GM23338 (cell line): ENCODE measurements around the gene ZNF292. TPM values are rescaled to one million over a fixed set of nuclear protein-coding genes. Genes with fewer than 3 reads are reported as not detected.

Experiments
- ATAC-seq: fragments of 200-7000 bp; cut with Tn5 transposase; 3 replicates; pipeline ENCODE4 v1.9.1; 2020
- DNase-seq: peaks from one replicate; pipeline ENCODE4 v3.0.0-alpha.2; 2015; ENCODE audit warnings: low spot score
- H2AFZ ChIP-seq: fragments of 200-600 bp; sonication (generic); 2 replicates; pipeline ENCODE4 v1.8.0; 2016; ENCODE audit warnings: antibody characterized with exemption, mild to moderate bottlenecking, moderate library complexity
- H3F3A ChIP-seq: fragments of 200-600 bp; sonication (generic); replicated peaks from 2 replicates; pipeline ENCODE4 v1.8.0; 2017; ENCODE audit warnings: antibody characterized with exemption, mixed run types, low read depth
- H3K27ac ChIP-seq: fragments of 200-600 bp; sonication (generic); 2 replicates; pipeline ENCODE4 v1.6.1; 2016; ENCODE audit warnings: low read depth
- H3K27me3 ChIP-seq: fragments of 200-600 bp; sonication (generic); 2 replicates; pipeline ENCODE4 v1.8.0; 2016; ENCODE audit warnings: mild to moderate bottlenecking, mixed run types, moderate library complexity; ENCODE audit not compliant: insufficient read depth
- H3K36me3 ChIP-seq: fragments of 200-600 bp; sonication (generic); 2 replicates; pipeline ENCODE4 v1.8.0; 2016; ENCODE audit warnings: mild to moderate bottlenecking; ENCODE audit not compliant: insufficient read depth
- H3K4me1 ChIP-seq: fragments of 200-600 bp; sonication (generic); 2 replicates; pipeline ENCODE4 v1.8.0; 2016; ENCODE audit warnings: mild to moderate bottlenecking, moderate library complexity; ENCODE audit not compliant: insufficient read depth
- H3K4me2 ChIP-seq: fragments of 200-600 bp; sonication (generic); 2 replicates; pipeline ENCODE4 v1.7.1; 2017; ENCODE audit warnings: mixed run types
- H3K4me3 ChIP-seq: fragments of 200-600 bp; sonication (generic); 2 replicates; pipeline ENCODE4 v1.6.1; 2016; ENCODE audit warnings: mixed run types
- H3K79me2 ChIP-seq: fragments of 200-600 bp; sonication (generic); replicated peaks from 2 replicates; pipeline ENCODE4 v1.8.0; 2017; ENCODE audit warnings: mild to moderate bottlenecking; ENCODE audit not compliant: insufficient read depth
- H3K9me2 ChIP-seq: fragments of 200-600 bp; sonication (generic); 2 replicates; pipeline ENCODE4 v1.8.0; 2017; ENCODE audit not compliant: insufficient read depth
- H4K20me1 ChIP-seq: fragments of 200-600 bp; sonication (generic); replicated peaks from 2 replicates; pipeline ENCODE4 v1.8.0; 2017; ENCODE audit warnings: mild to moderate bottlenecking; ENCODE audit not compliant: insufficient read depth
- H3K27ac Mint-ChIP-seq: 2 replicates; pipeline ENCODE4 v1.8.0; 2020; ENCODE audit warnings: inconsistent platforms, mild to moderate bottlenecking, moderate library complexity, mixed read lengths
- H3K27me3 Mint-ChIP-seq: 3 replicates; pipeline ENCODE4 v1.8.0; 2022; ENCODE audit warnings: low read depth, mild to moderate bottlenecking, moderate library complexity, mixed read lengths, inconsistent platforms; ENCODE audit not compliant: insufficient read depth, poor library complexity
- H3K36me3 Mint-ChIP-seq: 3 replicates; pipeline ENCODE4 v1.8.0; 2021; ENCODE audit warnings: low read depth, mild to moderate bottlenecking, inconsistent platforms, moderate library complexity, mixed read lengths
- H3K4me1 Mint-ChIP-seq: 3 replicates; pipeline ENCODE4 v1.8.0; 2020; ENCODE audit warnings: mild to moderate bottlenecking, inconsistent platforms, mixed read lengths
- H3K4me3 Mint-ChIP-seq: 3 replicates; pipeline ENCODE4 v1.8.0; 2021; ENCODE audit warnings: moderate library complexity, mild to moderate bottlenecking, inconsistent platforms, mixed read lengths
- H3K9me3 Mint-ChIP-seq: 3 replicates; pipeline ENCODE4 v1.8.0; 2020; ENCODE audit warnings: moderate library complexity, mild to moderate bottlenecking, inconsistent platforms, mixed read lengths
- CREB1 ChIP-seq: fragments of 250-450 bp; sonication (Bioruptor Pico); IDR thresholded peaks from 2 replicates; pipeline ENCODE4 v1.5.0; 2020; ENCODE audit warnings: low read depth, mild to moderate bottlenecking, moderate library complexity
- CTCF ChIP-seq, 2 experiments: fragments of 200-600 bp in 1 of 2; sonication (generic) in 1 of 2; conservative IDR thresholded peaks; 2 replicates each; pipeline versions ENCODE4 v1.5.1 to v1.6.1; 2016 to 2017; ENCODE audit warnings: antibody characterized with exemption in 2 of 2, low read depth in 2 of 2, mild to moderate bottlenecking in 2 of 2, moderate library complexity in 1 of 2
- ETS1 ChIP-seq: IDR thresholded peaks from 2 replicates; pipeline ENCODE4 v1.6.1; 2016; ENCODE audit warnings: antibody characterized with exemption
- EZH2 ChIP-seq: fragments of 200-600 bp; sonication (generic); IDR thresholded peaks from one replicate; pipeline ENCODE4 v1.8.0; 2017; ENCODE audit warnings: antibody characterized with exemption, mild to moderate bottlenecking, low read depth; ENCODE audit not compliant: unreplicated experiment
- EZH2phosphoT487 ChIP-seq: fragments of 200-600 bp; sonication (generic); IDR thresholded peaks from one replicate; pipeline ENCODE4 v1.8.1; 2018; ENCODE audit warnings: antibody characterized with exemption; ENCODE audit not compliant: unreplicated experiment
- JUNB ChIP-seq: IDR thresholded peaks from one replicate; pipeline ENCODE4 v1.6.1; 2016; ENCODE audit warnings: antibody characterized with exemption; ENCODE audit not compliant: unreplicated experiment
- NANOG ChIP-seq: IDR thresholded peaks from 2 replicates; pipeline ENCODE4 v1.6.1; 2016; ENCODE audit warnings: antibody characterized with exemption, borderline replicate concordance
- POLR2AphosphoS5 ChIP-seq: IDR thresholded peaks from 2 replicates; pipeline ENCODE4 v1.6.1; 2016; ENCODE audit warnings: antibody characterized with exemption, low read depth
- REST ChIP-seq: IDR thresholded peaks from one replicate; pipeline ENCODE4 v1.6.1; 2018; ENCODE audit warnings: antibody characterized with exemption; ENCODE audit not compliant: unreplicated experiment
- STAT1 ChIP-seq: IDR thresholded peaks from one replicate; pipeline ENCODE4 v1.6.1; 2016; ENCODE audit warnings: antibody characterized with exemption; ENCODE audit not compliant: unreplicated experiment
- ZNF114 ChIP-seq: fragments of 250-450 bp; sonication (Bioruptor Pico); IDR thresholded peaks from 2 replicates; pipeline ENCODE4 v1.5.0; 2020; ENCODE audit warnings: mild to moderate bottlenecking, moderate library complexity
- ZNF331 ChIP-seq: fragments of 250-450 bp; sonication (Bioruptor Pico); IDR thresholded peaks from 2 replicates; pipeline ENCODE4 v1.5.0; 2020; ENCODE audit warnings: low read depth, mild to moderate bottlenecking, moderate library complexity
- ZNF462 ChIP-seq: fragments of 250-450 bp; sonication (Bioruptor Pico); IDR thresholded peaks from 2 replicates; pipeline ENCODE4 v1.5.0; 2020; ENCODE audit warnings: mild to moderate bottlenecking, moderate library complexity
- polyA plus RNA-seq: library from polyadenylated mRNA; unstranded; fragments of >200 nt; fragmentation: Nextera tagmentation; extraction: Ambion mirVana; gene quantifications from 2 replicates; pipeline ENCODE4 v1.2.1, GENCODE V29; 2016
- total RNA-seq: library from RNA; depleted of rRNA; stranded (reverse); fragments of >200 nt; shearing (Covaris generic); gene quantifications from 2 replicates; pipeline ENCODE4 v1.2.3, GENCODE V29; 2014

ZNF292 gene
- total and polyA plus RNA-seq, 2 experiments from 2014 or later = 45.7 to 67.9 TPM

- 0 out of 2 replicates have a peak, but pooled peaks cover 4% of the 10 kb centered on the region for H3F3A ChIP-seq
- H3K27me3 Mint-ChIP-seq = peaks cover 24% of the 10 kb centered on the region
- TF ChIP-seq JUNB (no peak), STAT1 (no peak), CTCF (conservative IDR thresholded peaks at IDR 0.05; ENCODE audit: low read depth in 2 of 2) (no peak), ETS1 (no peak), ZNF462 (no peak), CREB1 (no peak), EZH2phosphoT487 (no peak), REST (no peak), ZNF114 (CRISPR knock-in tag) (no peak), ZNF331 (CRISPR knock-in tag) (no peak), NANOG (no peak), POLR2AphosphoS5 (no peak), EZH2 (no peak)
- H3K36me3 Mint-ChIP-seq = peaks cover 15% of the 10 kb centered on the region
- H3K27ac ChIP-seq = peak overlapping the region; percentile 92
- peak; percentile 85 for DNase-seq
- H3K9me2 ChIP-seq = no peaks in the 10 kb centered on the region
- H3K27me3 ChIP-seq = peaks cover 25% of the 10 kb centered on the region
- H3K9me3 Mint-ChIP-seq = no peaks in the 10 kb centered on the region
- H3K27ac Mint-ChIP-seq = peak overlapping the region; percentile 99
- H3K4me1 Mint-ChIP-seq = peaks cover 34% of the 10 kb centered on the region
- H3K36me3 ChIP-seq = no peaks in the 10 kb centered on the region; the same call in 1 of the 2 replicates
- H2AFZ ChIP-seq = no peak overlapping the region
- peak overlapping the region; percentile 91 for H3K4me3 Mint-ChIP-seq
- H3K4me2 ChIP-seq = peak overlapping the region; percentile 87
- H3K79me2 ChIP-seq = peaks cover 64% of the 10 kb centered on the region
- ATAC-seq = peak; percentile 39
- H3K4me1 ChIP-seq = peaks cover 28% of the 10 kb centered on the region
- peaks cover 21% of the 10 kb centered on the region for H4K20me1 ChIP-seq
- H3K4me3 ChIP-seq = peak overlapping the region; percentile 89
Measured at GRCh38 chr6:87155842-87156815, 764 bp downstream of the ZNF292 start.
